Mononuclear cell (primary cell): ENCODE results near the gene SPINK4. TPM values are rescaled to one million over a fixed set of nuclear protein-coding genes. Genes with fewer than 3 reads are reported as not detected.

Experiments
- H3K27me3 ChIP-seq: 2 replicates; pipeline ENCODE4 v1.6.0; 2011; ENCODE audit warnings: low read length, control low read depth; ENCODE audit not compliant: insufficient read depth
- H3K4me1 ChIP-seq: 2 replicates; pipeline ENCODE4 v1.5.1; 2011; ENCODE audit warnings: mild to moderate bottlenecking, low read length, control low read depth; ENCODE audit not compliant: insufficient read depth
- H3K4me3 ChIP-seq: 2 replicates; pipeline ENCODE4 v1.5.1; 2011; ENCODE audit warnings: mild to moderate bottlenecking, low read length, moderate library complexity
- H3K9me3 ChIP-seq: 2 replicates; pipeline ENCODE4 v1.5.1; 2011; ENCODE audit warnings: low read depth, mild to moderate bottlenecking, control low read depth, low read length
- total RNA-seq: library from RNA; depleted of rRNA; stranded (reverse); fragments of >200 nt; gene quantifications from one replicate; pipeline ENCODE4 v1.2.3, GENCODE V29; 2012

Gene SPINK4
- total RNA-seq, 1 donor: not detected

DNA sequence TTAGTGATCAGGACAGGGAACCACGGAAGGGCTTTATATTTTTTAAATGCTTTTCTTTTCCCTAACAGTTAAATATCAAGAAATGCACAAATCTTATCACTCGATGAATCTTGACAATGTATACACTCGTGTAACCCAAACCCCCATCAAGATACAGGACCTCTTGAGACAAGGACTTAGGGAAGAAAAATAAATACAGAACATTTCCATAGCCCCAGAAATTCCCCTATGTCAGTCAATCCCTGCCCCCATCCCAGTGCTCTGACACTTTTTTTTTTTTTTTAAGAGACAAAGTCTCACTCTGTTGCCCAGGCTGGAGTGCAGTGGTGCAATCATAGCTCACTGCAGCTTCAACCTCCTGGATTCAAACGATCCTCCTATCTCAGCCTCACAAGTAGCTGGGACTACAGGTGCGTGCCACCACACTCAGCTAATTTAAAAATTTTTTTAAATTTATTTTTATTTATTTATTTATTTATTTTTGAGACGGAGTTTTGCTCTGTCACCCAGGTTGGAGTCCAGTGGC is 2.7 kb downstream of the SPINK4 start:
- H3K4me3 ChIP-seq: no peak overlapping the region
- H3K27me3 ChIP-seq: no peaks in the 10 kb centered on the region
- H3K9me3 ChIP-seq: no peaks in the 10 kb centered on the region
- no peaks in the 10 kb centered on the region for H3K4me1 ChIP-seq

- Histone ChIP-seq H3K4me1 (no peaks in the 10 kb centered on the region), H3K27me3 (no peaks in the 10 kb centered on the region), H3K4me3 (no peak overlapping the region), H3K9me3 (no peaks in the 10 kb centered on the region)
Measured at GRCh38 chr9:33244137-33244784, 4.3 kb downstream of the SPINK4 start.

GRCh38 chr9:33245341-33245740 is 5.4 kb downstream of the SPINK4 start:
- Histone ChIP-seq H3K27me3 (no peaks in the 10 kb centered on the region), H3K4me3 (no peak overlapping the region), H3K4me1 (no peaks in the 10 kb centered on the region), H3K9me3 (no peaks in the 10 kb centered on the region)

GRCh38 chr9:33246269-33246860 is 6.4 kb downstream of the SPINK4 start:
- H3K4me1 ChIP-seq: no peaks in the 10 kb centered on the region
- no peaks in the 10 kb centered on the region for H3K9me3 ChIP-seq
- no peak overlapping the region for H3K4me3 ChIP-seq

GRCh38 chr9:33248606-33249005 is 8.6 kb downstream of the SPINK4 start:
- Histone ChIP-seq H3K27me3 (no peaks in the 10 kb centered on the region), H3K9me3 (no peaks in the 10 kb centered on the region), H3K4me1 (no peaks in the 10 kb centered on the region), H3K4me3 (no peak overlapping the region)

More at GRCh38 chr9:33246269-33246860, 6.4 kb downstream of the SPINK4 start:
- H3K27me3 ChIP-seq: no peaks in the 10 kb centered on the region

- H3K9me3 ChIP-seq: no peaks in the 10 kb centered on the region
- no peaks in the 10 kb centered on the region for H3K27me3 ChIP-seq
- no peaks in the 10 kb centered on the region for H3K4me1 ChIP-seq
- H3K4me3 ChIP-seq: no peak overlapping the region
Measured at GRCh38 chr9:33249087-33249658, 9.2 kb downstream of the SPINK4 start.

DNA sequence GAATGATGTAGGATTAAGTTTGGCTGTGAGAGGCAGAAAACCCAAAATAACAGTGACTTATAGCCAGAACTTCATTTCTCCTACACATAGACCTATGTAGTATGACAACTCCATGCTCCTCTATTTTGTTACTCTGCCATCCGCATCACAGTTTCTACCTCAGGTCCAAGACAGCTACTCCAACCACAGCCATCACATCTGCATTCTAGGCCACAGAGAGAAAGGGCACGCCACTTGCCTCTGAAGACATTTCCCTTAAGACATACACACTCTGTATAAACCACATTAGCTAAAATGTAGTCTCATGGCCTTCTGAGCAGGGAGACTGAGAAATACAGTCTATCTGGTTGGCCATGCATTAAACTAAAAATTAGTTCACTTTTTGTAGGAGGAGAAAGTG is 10.0 kb downstream of the SPINK4 start:
- no peak overlapping the region for H3K4me3 ChIP-seq
- no peaks in the 10 kb centered on the region for H3K4me1 ChIP-seq
- no peaks in the 10 kb centered on the region for H3K9me3 ChIP-seq
- H3K27me3 ChIP-seq: no peaks in the 10 kb centered on the region

GRCh38 chr9:33250458-33250995 is 10.6 kb downstream of the SPINK4 start:
- no peaks in the 10 kb centered on the region for H3K9me3 ChIP-seq
- no peaks in the 10 kb centered on the region for H3K4me1 ChIP-seq
- H3K27me3 ChIP-seq: no peaks in the 10 kb centered on the region
- no peak overlapping the region for H3K4me3 ChIP-seq

DNA sequence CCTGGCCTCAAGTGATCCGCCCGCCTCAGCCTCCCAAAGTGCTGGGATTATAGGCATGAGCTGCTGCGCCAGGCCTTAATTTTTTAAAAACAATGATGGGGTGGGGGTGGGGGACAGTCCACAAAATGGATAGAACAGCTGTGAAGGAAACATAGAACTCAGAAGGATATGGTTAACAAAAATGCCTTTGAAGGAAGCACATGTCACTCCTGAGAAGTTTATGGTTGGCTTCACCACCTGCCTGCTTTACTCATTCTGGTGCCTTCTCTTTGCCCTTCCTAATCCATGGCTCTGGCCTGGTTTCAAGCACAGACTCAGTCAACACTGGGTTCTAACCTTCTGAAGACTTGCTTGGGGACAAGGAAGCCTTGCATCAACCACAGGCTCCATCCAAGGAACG is 14.2 kb downstream of the SPINK4 start:
- no peak overlapping the region for H3K4me3 ChIP-seq
- H3K9me3 ChIP-seq: no peaks in the 10 kb centered on the region
- no peaks in the 10 kb centered on the region for H3K4me1 ChIP-seq
- no peaks in the 10 kb centered on the region for H3K27me3 ChIP-seq

DNA sequence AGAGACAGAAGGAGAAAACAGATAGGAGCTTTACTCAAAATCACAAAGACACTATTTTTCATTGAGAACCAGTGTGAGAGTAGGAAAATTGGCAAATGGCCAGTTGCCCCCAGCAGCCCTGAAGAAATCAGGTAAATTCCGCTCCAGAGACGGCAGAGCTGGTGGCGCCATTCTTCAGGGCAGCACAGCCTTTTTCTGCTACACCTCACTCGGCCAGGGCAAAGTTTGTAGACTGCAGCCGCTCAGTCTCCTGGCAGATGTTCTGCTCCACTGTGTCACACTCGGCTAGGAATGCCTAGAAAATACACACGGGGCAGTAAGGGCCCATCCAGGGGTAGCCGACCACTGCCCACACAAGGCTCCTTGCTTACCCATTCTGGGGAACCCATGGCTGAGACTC is 15.0 kb downstream of the SPINK4 start:
- H3K4me3 ChIP-seq: no peak overlapping the region
- H3K9me3 ChIP-seq: no peaks in the 10 kb centered on the region
- H3K27me3 ChIP-seq: no peaks in the 10 kb centered on the region
- no peaks in the 10 kb centered on the region for H3K4me1 ChIP-seq

DNA sequence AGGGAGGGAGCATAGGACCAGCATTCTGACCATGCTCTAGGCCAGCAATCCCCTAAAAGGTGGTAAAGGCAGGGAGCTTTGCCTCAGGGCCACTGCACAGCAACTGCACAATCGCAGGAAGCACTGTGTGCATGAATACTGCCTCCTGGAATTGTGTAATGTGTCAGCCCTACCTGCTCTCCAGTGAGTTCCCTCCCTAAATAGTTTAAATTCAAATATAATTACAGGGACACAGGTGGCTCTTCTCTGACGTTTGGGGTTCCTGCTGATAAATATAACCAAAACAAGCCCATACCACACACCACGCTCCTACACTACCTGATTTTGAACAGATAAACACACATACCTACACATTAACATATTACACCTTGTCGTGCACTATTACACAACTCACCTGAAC is 15.5 kb downstream of the SPINK4 start:
- no peaks in the 10 kb centered on the region for H3K9me3 ChIP-seq
- no peaks in the 10 kb centered on the region for H3K4me1 ChIP-seq
- no peaks in the 10 kb centered on the region for H3K27me3 ChIP-seq
- H3K4me3 ChIP-seq: no peak overlapping the region

GRCh38 chr9:33256236-33256635 is 16.3 kb downstream of the SPINK4 start:
- H3K9me3 ChIP-seq: no peaks in the 10 kb centered on the region
- no peaks in the 10 kb centered on the region for H3K4me1 ChIP-seq
- H3K27me3 ChIP-seq: no peaks in the 10 kb centered on the region
- no peak overlapping the region for H3K4me3 ChIP-seq

DNA sequence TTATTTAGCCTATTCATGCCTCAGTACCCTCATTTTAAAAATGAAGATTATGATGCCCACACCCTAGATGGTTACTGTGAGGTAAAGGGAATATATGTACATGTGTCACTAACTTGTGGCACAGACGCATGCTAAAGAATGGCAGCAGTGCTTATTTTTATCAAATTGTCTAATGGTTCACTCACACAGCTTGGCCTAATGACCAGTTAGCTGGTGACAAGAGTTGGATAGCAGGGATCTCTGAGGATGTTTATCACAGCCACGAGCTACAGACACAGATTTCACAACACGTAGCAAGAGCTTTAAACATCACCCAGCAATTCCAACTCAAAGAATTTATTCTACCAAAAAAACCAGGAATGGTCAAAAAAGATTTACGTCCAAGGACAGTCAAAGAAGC is 17.3 kb downstream of the SPINK4 start:
- Histone ChIP-seq H3K4me1 (no peaks in the 10 kb centered on the region), H3K4me3 (no peak overlapping the region), H3K9me3 (no peaks in the 10 kb centered on the region), H3K27me3 (no peaks in the 10 kb centered on the region)

- no peak overlapping the region for H3K4me3 ChIP-seq
- no peaks in the 10 kb centered on the region for H3K9me3 ChIP-seq
- no peaks in the 10 kb centered on the region for H3K27me3 ChIP-seq
- H3K4me1 ChIP-seq: peaks cover 20% of the 10 kb centered on the region
Measured at GRCh38 chr9:33260372-33260771, 20.4 kb downstream of the SPINK4 start.

- Histone ChIP-seq H3K9me3 (no peaks in the 10 kb centered on the region), H3K4me1 (peaks cover 40% of the 10 kb centered on the region), H3K27me3 (no peaks in the 10 kb centered on the region), H3K4me3 (peak overlapping the region; percentile 94)
Measured at GRCh38 chr9:33263131-33264002, 23.4 kb downstream of the SPINK4 start.
